K562 (cell line): Measurements from ENCODE around the gene IQUB. TPM values are rescaled to one million over a fixed set of nuclear protein-coding genes. Genes with fewer than 3 reads are reported as not detected.
A peak's percentile ranks its signal among the peaks of the same experiment; 100 is the strongest.

ENCODE experiments used
- AFF4 ChIP-seq: sonication (generic); formaldehyde crosslinking; IDR thresholded peaks from 2 replicates; pipeline ENCODE4 v1.8.0; 2023; ENCODE audit warnings: mild to moderate bottlenecking, missing genetic modification reagents
- CTBP1 ChIP-seq: fragments of 450-650 bp; IDR thresholded peaks from 2 replicates; pipeline ENCODE4 v1.6.1; 2016; ENCODE audit warnings: borderline replicate concordance
- EP400 ChIP-seq: fragments of 450-650 bp; IDR thresholded peaks from 2 replicates; pipeline ENCODE4 v1.6.1; 2017; ENCODE audit warnings: antibody characterized with exemption, mild to moderate bottlenecking, moderate library complexity
- FOXM1 ChIP-seq, 2 experiments: fragments of 450-650 bp in 1 of 2; sonication (generic) in 1 of 2; formaldehyde crosslinking in 1 of 2; IDR thresholded peaks; 2 replicates each; pipeline versions ENCODE4 v1.6.1 to v1.9.0; 2017 to 2022; ENCODE audit warnings: low read depth in 2 of 2, mild to moderate bottlenecking in 2 of 2, missing genetic modification reagents in 1 of 2, moderate library complexity in 1 of 2
- MGA ChIP-seq: fragments of 450-650 bp; IDR thresholded peaks from 2 replicates; pipeline ENCODE4 v1.6.1; 2016; ENCODE audit warnings: mild to moderate bottlenecking, moderate library complexity
- SNIP1 ChIP-seq: fragments of 450-650 bp; IDR thresholded peaks from 2 replicates; pipeline ENCODE4 v1.7.1; 2017; ENCODE audit warnings: low read depth, mild to moderate bottlenecking
- ZNF175 ChIP-seq: fragments of 200-800 bp; sonication (Bioruptor generic); IDR thresholded peaks from 2 replicates; pipeline ENCODE4 v1.6.1; 2016; ENCODE audit warnings: low read depth, mild to moderate bottlenecking, missing genetic modification characterization, missing compliant biosample characterization
- ZNF717 ChIP-seq: fragments of 250-450 bp; sonication (Bioruptor Pico); IDR thresholded peaks from 2 replicates; pipeline ENCODE4 v1.5.0; 2021
- polyA plus RNA-seq, 8 experiments: library from polyadenylated mRNA; depleted of rRNA in 4 of 8; stranded (reverse) in 5 of 8; unstranded in 3 of 8; fragments of >200 nt; fragmentation: Nextera tagmentation in 2 of 8; fragmentation: Illumina TruSeq in 1 of 8; extraction: Ambion mirVana in 2 of 8; extraction: Trizol in 1 of 8; gene quantifications; 2 replicates each; pipeline versions ENCODE4 v1.2.1 to v1.2.3, GENCODE V29; 2011 to 2014; ENCODE audit warnings: inconsistent platforms in 1 of 8, missing spikeins in 1 of 8
- total RNA-seq, 7 experiments: library from RNA; depleted of rRNA in 6 of 7; stranded (reverse); fragments of >200 nt in 6 of 7; fragmentation: Illumina TruSeq in 2 of 7; extraction: Trizol in 2 of 7; gene quantifications; 2 replicates each; pipeline versions ENCODE4 v1.2.1 to v1.2.3, GENCODE V29; 2011 to 2021; ENCODE audit warnings: low replicate concordance in 1 of 7
- TF ChIP-seq, protein P1 (sequence below): sonication (generic); formaldehyde crosslinking; IDR thresholded peaks from 2 replicates; pipeline ENCODE4 v1.8.1; 2023; ENCODE audit warnings: mild to moderate bottlenecking, missing genetic modification reagents

Gene IQUB
- total and polyA plus RNA-seq, 9 of the 15 experiments (the other 6 are each of a cell fraction or from before 2014, with no cell fraction given) = 0.62 to 2.6 (median 1.4) TPM

GRCh38 chr7:123537026-123537642 is 2.7 kb upstream of the IQUB start (continued):
- no peak for TF ChIP-seq MGA
- 0 out of 2 replicates have a peak, but pooled peaks have one; percentile 2 for TF ChIP-seq FOXM1 (IDR thresholded peaks at IDR 0.05; ENCODE audit: low read depth)
- no peak for TF ChIP-seq FOXM1 (CRISPR knock-in tag; IDR thresholded peaks at IDR 0.05; ENCODE audit: low read depth)
- TF ChIP-seq ZNF175 = no peak
- TF ChIP-seq CTBP1 = no peak
- TF ChIP-seq EP400 = no peak
- no peak for TF ChIP-seq AFF4 (CRISPR knock-in tag)
- TF ChIP-seq ZNF717 = no peak
- TF ChIP-seq SNIP1 = no peak
- TF ChIP-seq, protein P1, sequence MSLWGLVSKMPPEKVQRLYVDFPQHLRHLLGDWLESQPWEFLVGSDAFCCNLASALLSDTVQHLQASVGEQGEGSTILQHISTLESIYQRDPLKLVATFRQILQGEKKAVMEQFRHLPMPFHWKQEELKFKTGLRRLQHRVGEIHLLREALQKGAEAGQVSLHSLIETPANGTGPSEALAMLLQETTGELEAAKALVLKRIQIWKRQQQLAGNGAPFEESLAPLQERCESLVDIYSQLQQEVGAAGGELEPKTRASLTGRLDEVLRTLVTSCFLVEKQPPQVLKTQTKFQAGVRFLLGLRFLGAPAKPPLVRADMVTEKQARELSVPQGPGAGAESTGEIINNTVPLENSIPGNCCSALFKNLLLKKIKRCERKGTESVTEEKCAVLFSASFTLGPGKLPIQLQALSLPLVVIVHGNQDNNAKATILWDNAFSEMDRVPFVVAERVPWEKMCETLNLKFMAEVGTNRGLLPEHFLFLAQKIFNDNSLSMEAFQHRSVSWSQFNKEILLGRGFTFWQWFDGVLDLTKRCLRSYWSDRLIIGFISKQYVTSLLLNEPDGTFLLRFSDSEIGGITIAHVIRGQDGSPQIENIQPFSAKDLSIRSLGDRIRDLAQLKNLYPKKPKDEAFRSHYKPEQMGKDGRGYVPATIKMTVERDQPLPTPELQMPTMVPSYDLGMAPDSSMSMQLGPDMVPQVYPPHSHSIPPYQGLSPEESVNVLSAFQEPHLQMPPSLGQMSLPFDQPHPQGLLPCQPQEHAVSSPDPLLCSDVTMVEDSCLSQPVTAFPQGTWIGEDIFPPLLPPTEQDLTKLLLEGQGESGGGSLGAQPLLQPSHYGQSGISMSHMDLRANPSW (CRISPR knock-in tag) = no peak
